Spleen (tissue), 11 donors: ENCODE results near the gene CANX. TPM values are rescaled to one million over a fixed set of nuclear protein-coding genes. Genes with fewer than 3 reads are reported as not detected.
"Not testable (repeated sequence)": the region's sequence is repeated elsewhere in the genome, so short reads cannot be mapped to it uniquely, and the experiment has no call there.

Experiments
- DNase-seq: peaks from one replicate; pipeline ENCODE4 v3.0.0-alpha.2; 2020
- H3K27ac ChIP-seq, 8 donors: fragments of 200-600 bp; sonication (generic) in 7 of 8; 1 replicate in 4 of 8; 2 replicates in 4 of 8; pipeline versions ENCODE4 v1.5.0 to v1.8.0; 2016 to 2021; ENCODE audit warnings: inconsistent platforms in 4 of 8, mild to moderate bottlenecking in 4 of 8, moderate library complexity in 1 of 8
- H3K27me3 ChIP-seq, 7 donors: fragments of 200-600 bp; sonication (generic) in 6 of 7; replicated peaks in 1 of 7; 1 replicate in 4 of 7; 2 replicates in 3 of 7; pipeline versions ENCODE4 v1.5.0 to v1.8.0; 2016 to 2021; ENCODE audit warnings: inconsistent platforms in 3 of 7, mild to moderate bottlenecking in 1 of 7
- H3K36me3 ChIP-seq, 6 donors: fragments of 200-600 bp; sonication (generic) in 5 of 6; 1 replicate in 4 of 6; 2 replicates in 2 of 6; pipeline versions ENCODE4 v1.5.0 to v1.8.0; 2016 to 2021; ENCODE audit warnings: inconsistent platforms in 2 of 6
- H3K4me1 ChIP-seq, 6 donors: fragments of 200-600 bp; sonication (generic) in 5 of 6; 1 replicate in 3 of 6; 2 replicates in 3 of 6; pipeline versions ENCODE4 v1.5.0 to v1.8.0; 2016 to 2021; ENCODE audit warnings: inconsistent platforms in 3 of 6
- H3K4me3 ChIP-seq, 8 donors: fragments of 200-600 bp; sonication (generic) in 7 of 8; 1 replicate in 4 of 8; 2 replicates in 4 of 8; pipeline versions ENCODE4 v1.5.0 to v1.8.0; 2016 to 2021; ENCODE audit warnings: inconsistent platforms in 4 of 8, mild to moderate bottlenecking in 4 of 8, moderate library complexity in 2 of 8
- H3K9me3 ChIP-seq, 8 donors: fragments of 200-600 bp; sonication (generic) in 7 of 8; 1 replicate in 4 of 8; 2 replicates in 4 of 8; pipeline versions ENCODE4 v1.5.0 to v1.8.0; 2016 to 2021; ENCODE audit warnings: inconsistent platforms in 4 of 8
- CTCF ChIP-seq, 11 experiments: fragments of 200-600 bp in 7 of 11; fragments of 450-650 bp in 4 of 11; sonication (generic) in 4 of 11; IDR thresholded peaks in 8 of 11; conservative IDR thresholded peaks in 3 of 11; 1 replicate in 7 of 11; 2 replicates in 4 of 11; pipeline versions ENCODE4 v1.4.0 to v1.8.0; 2016 to 2021; ENCODE audit warnings: antibody characterized with exemption in 11 of 11, inconsistent platforms in 4 of 11, mild to moderate bottlenecking in 1 of 11
- POLR2A ChIP-seq, 3 donors: fragments of 450-650 bp; IDR thresholded peaks; one replicate each; pipeline ENCODE4 v1.5.1; 2017; ENCODE audit warnings: antibody characterized with exemption in 3 of 3, mild to moderate bottlenecking in 1 of 3
- POLR2AphosphoS5 ChIP-seq, 3 donors: sonication (generic); formaldehyde crosslinking; IDR thresholded peaks; one replicate each; pipeline ENCODE4 v1.5.1; 2017; ENCODE audit warnings: antibody characterized with exemption in 3 of 3
- WGBS, 5 donors: extraction: QIAGEN DNeasy Blood & Tissue Kit in 3 of 5; methylation state at CpG; one replicate each; pipeline versions ENCODE4 v1.1.5 to v1.1.7; 2013 to 2018; 5-methylcytosine and 5-hydroxymethylcytosine counted together
- intact Hi-C: fragments of 100-400 bp; cut with DNase I; formaldehyde crosslinking; loops from one replicate; pipeline ENCODE4 v1.15.0; 2023; ENCODE audit warnings: low total_unique reads
- polyA plus RNA-seq, 3 donors: library from polyadenylated mRNA; stranded (reverse); fragments of 200-250 nt; gene quantifications; one replicate each; pipeline ENCODE4 v1.2.1, GENCODE V29; 2013
- total RNA-seq, 7 donors: library from RNA; depleted of rRNA in 3 of 7; stranded (reverse); fragments of >200 nt in 3 of 7; fragmentation: NEBNext Ultra II Directional in 4 of 7; extraction: Animal tissue kit (Norgen Biotek cat#: 25700) in 4 of 7; gene quantifications; one replicate each; pipeline versions ENCODE4 v1.1.0 to v1.2.1, GENCODE V29; 2016 to 2021
- donor health status: healthy with polysubstance abuse.
- donor health status: DM: no; HTN: no; CAD: no; lungs with moderate emphysema.
- donor health status: DM: no; HTN: no; CAD: no.
- donor health status: Bipolar disorder and iron deficiency.
- donor health status: healthy.
- donor health status: DM: no; HTN: no; CAD: no.
- donor health status: DM: yes; HTN: yes; CAD: no.

Gene CANX
- total and polyA plus RNA-seq, 10 donors = 36.5 to 470 (median 282) TPM

- H3K36me3 ChIP-seq, H3K27me3 ChIP-seq, intact Hi-C loops, DNase-seq, H3K9me3 ChIP-seq: not testable (repeated sequence)
- peak overlapping the region in 4 of 8 donors; percentile 55 to 63 (median 61) for H3K27ac ChIP-seq
- WGBS, 5 donors = 6 to 19% (median 7%) methylated on average over 10 to 11 of the region's 29 CpGs
- peak overlapping the region; percentile 21 to 66 (median 40) for H3K4me3 ChIP-seq
- TF ChIP-seq CTCF (IDR thresholded peaks at IDR 0.05 in 8 of 11, conservative IDR thresholded peaks at IDR 0.05 in 3 of 11) = peak in 1 of 11 experiments; percentile 19
- H3K4me1 ChIP-seq = peaks cover 0 to 16% (median 7%) of the 10 kb centered on the region in 6 donors
Measured at GRCh38 chr5:179658179-179658856, 40.4 kb upstream of the CANX start.

GRCh38 chr5:179661647-179662046 lies 37.1 kb upstream of the CANX start:
- DNase-seq, H3K27me3 ChIP-seq, intact Hi-C loops, H3K4me3 ChIP-seq, H3K9me3 ChIP-seq, H3K27ac ChIP-seq: not testable (repeated sequence)
- Histone ChIP-seq H3K4me1 (peaks cover 0 to 16% (median 7%) of the 10 kb centered on the region in 6 donors), H3K36me3 (peaks cover 0 to 31% (median 14%) of the 10 kb centered on the region in 6 donors)
- WGBS, 5 donors = 89 to 96% (median 93%) methylated on average over 6 of the region's 6 CpGs

DNA sequence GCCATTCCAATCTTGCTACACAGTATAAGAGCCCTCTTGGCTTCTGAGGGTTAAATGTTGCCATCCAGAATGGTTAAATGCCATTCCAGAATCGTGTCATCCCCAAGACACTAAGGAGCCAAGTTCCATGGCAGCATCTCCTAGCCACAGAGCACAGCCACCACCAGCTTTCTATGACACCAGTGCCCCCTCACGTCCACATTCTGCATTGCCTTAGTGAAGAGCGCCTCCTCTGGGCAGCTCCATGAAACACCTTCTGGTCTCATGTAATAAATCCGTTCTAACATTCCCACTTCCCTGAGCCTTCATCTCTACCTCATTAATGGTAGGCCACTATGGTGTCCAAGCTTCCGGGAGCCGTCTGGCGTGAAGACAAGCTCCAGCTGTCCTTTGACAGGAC lies 30.4 kb upstream of the CANX start:
- Histone ChIP-seq H3K9me3 (no peaks in the 10 kb centered on the region), H3K36me3 (peaks cover 0 to 24% (median 10%) of the 10 kb centered on the region in 6 donors), H3K4me1 (peaks cover 0 to 5% (median 0%) of the 10 kb centered on the region in 6 donors), H3K27ac (no peak overlapping the region), H3K27me3 (no peaks in the 10 kb centered on the region), H3K4me3 (no peak overlapping the region)
- intact Hi-C loops = no loop called here
- TF ChIP-seq POLR2AphosphoS5 (IDR thresholded peaks at IDR 0.05) (no peak), POLR2A (IDR thresholded peaks at IDR 0.05) (no peak), CTCF (IDR thresholded peaks at IDR 0.05 in 8 of 11, conservative IDR thresholded peaks at IDR 0.05 in 3 of 11) (peak in 8 of 11 experiments; percentile 30 to 69 (median 60))
- DNase-seq = no peak
- WGBS, 5 donors = 48 to 67% (median 59%) methylated on average over 7 of the region's 7 CpGs

DNA sequence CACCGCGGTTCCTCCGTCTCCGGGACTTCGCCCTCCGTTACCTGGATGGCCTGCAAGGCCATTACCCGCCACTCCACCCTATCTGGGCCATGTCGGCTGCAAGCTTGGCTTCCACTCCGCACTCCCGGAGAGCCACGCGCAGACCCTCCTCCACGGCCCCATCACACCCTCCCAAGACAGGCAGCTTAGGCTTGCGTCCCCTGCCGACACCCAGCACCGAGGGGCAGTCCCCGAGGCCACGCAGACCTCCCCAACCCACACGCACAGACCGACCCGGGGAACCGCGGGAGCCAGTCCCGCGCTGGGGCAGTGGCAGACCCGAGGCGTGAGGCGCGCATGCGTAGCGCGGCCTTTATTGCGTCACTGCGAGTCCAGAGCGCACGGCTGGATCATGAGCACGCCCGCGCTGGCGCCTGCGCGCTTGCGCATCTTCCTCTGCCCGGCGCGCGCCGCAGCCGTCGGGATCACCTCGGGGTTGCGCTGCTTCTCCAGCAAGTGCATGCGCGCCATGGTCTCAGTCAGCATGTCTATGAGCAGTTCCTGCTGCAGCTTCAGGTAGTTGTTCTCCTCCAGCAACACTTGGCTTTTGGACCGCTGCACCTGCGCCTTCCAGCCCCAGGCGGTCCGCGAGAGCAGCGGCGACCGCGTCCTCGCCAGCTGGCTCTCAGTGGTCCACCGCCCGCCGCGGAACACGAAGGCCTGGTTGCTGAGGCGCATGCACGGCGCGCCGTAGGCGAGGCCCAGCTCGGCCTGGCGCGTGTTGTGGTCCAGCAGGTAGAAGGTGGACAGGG lies 20.3 kb upstream of the CANX start:
- 0 to 1% (median 0%) methylated on average over 54 to 78 of the region's 78 CpGs for WGBS, 5 donors
- H3K4me1 ChIP-seq = peaks cover 12 to 47% (median 29%) of the 10 kb centered on the region in 6 donors
- TF ChIP-seq POLR2A (IDR thresholded peaks at IDR 0.05) (peak in 2 of 3 donors; percentile 63 to 64), POLR2AphosphoS5 (IDR thresholded peaks at IDR 0.05) (peak; percentile 97 to 99 (median 98)), CTCF (IDR thresholded peaks at IDR 0.05 in 8 of 11, conservative IDR thresholded peaks at IDR 0.05 in 3 of 11) (peak in 1 of 11 experiments; percentile 8)
- no peaks in the 10 kb centered on the region for H3K27me3 ChIP-seq
- peak overlapping the region; percentile 86 to 95 (median 90) for H3K27ac ChIP-seq
- peak; percentile 99 for DNase-seq
- intact Hi-C loops = no loop called here
- H3K36me3 ChIP-seq = no peaks in the 10 kb centered on the region
- H3K4me3 ChIP-seq = peak overlapping the region; percentile 60 to 89 (median 77)
- H3K9me3 ChIP-seq = no peaks in the 10 kb centered on the region
